ENCODE measurements around the gene PGPEP1. TPM values are rescaled to one million over a fixed set of nuclear protein-coding genes. Genes with fewer than 3 reads are reported as not detected.
A peak's percentile ranks its signal among the peaks of the same experiment; 100 is the strongest.

Gene PGPEP1
- total RNA-seq = 10 to 100 TPM; 30.1 to 34.5 TPM

DNA sequence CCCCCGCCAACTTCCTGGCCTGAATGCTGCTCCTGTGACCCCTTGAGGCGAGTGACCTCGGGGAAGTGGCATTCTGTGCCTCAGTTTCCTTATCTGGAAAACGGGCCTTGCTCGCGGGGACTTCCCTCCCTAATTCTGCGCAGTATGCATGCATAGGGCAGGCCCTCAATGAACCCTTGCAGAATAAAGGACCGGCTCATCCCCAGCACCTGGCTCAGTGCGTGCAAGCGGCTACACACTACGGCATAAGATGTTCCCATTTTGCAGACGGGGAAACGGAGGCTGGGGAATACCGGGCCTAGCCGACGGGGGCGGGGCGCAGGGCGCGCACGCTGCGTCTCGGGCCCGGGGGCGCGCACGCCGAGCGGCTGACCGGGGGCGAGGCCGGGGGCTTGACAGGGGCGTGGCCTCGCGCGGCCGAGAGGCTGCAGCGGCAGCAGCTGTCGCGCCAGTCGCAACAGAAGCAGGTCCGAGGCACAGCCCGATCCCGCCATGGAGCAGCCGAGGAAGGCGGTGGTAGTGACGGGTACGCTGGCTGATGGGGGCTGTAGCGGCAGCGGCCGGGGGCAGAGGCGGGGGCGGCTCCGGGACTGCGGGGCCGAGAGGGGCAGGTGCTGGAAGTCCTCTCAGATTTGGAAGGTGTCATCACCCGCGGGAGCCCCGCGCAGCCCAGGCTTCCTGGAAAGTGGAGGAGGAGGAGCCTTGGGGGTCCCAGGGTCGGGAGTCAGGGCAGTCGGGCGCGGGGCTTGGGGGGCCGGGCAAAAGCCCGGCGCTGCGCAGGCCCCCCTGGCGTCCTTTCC lies at the start of gene PGPEP1:
Gene PGPEP1, plus strand, starts transcription at position 409 of the 800 bp plus-strand sequence. Its CDS starts 84 bp downstream, at position 493.
- Mint-ChIP-seq H3K4me1 (ENCODE audit: low read depth) (peaks cover 21% of the 10 kb centered on the region), H3K27me3 (ENCODE audit: low read depth) (peaks cover 4% of the 10 kb centered on the region), H3K27ac (peak within 1 kb of the TSS; percentile 81), H3K4me3 (peak within 1 kb of the TSS; percentile 77), H3K36me3 (ENCODE audit: low read depth) (peaks cover 14% of the 10 kb centered on the region), H3K9me3 (ENCODE audit: insufficient read depth) (no peaks in the 10 kb centered on the region)
- CTCF ChIA-PET = interaction anchor here (0.6 to 5.3 kb wide), 8 partner anchors 11 to 500 kb away, joined by 3 to 63 read pairs (median 6); partner anchors contain the start of genes IQCN and JUND
- ATAC-seq = peak; percentile 63
- DNase-seq = peak; percentile 55
- POLR2A ChIA-PET = interaction anchor here (0.7 to 1.9 kb wide), 5 partner anchors 12 to 492 kb away, joined by 3 to 6 read pairs (median 3); no protein-coding TSS in a partner anchor

DNA sequence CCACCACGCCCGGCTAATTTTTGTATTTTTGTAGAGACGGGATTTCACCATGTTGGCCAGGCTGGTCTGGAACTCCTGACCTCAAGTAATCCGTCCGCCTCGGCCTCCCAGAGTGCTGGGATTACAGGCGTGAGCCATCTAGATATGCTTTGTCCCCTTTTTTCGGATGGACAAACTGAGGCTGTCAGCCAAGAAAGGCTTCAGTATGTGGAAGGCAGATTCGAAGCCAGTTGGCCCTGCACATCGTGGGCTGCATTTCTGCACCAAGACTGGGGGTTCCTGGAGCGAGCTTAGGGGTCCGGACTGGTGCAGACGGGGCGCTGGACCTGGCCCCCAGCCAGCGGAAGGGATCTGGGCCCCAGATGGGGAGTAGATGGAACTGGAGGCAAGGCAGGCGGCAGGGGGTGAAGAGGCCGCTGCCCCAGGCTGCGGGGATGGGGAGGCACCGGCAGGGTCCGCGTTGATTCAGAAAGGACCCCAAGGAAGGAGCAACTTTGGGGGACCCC lies 49.3 kb upstream of the PGPEP1 start:
- ChIA-PET CTCF (interaction anchor here (1.0 to 6.6 kb wide), 4 partner anchors 11 to 37 kb away, joined by 3 to 159 read pairs (median 42); partner anchors contain the start of genes JUND and LSM4), POLR2A (interaction anchor here (1.0 to 6.9 kb wide), 4 partner anchors 11 to 30 kb away, joined by 4 to 520 read pairs (median 110); partner anchors contain the start of genes JUND and LSM4)
- ATAC-seq (peak; percentile 1), DNase-seq (peak; percentile 60)
- Mint-ChIP-seq H3K36me3 (ENCODE audit: low read depth) (peaks cover 18% of the 10 kb centered on the region), H3K9me3 (ENCODE audit: insufficient read depth) (no peaks in the 10 kb centered on the region), H3K27me3 (ENCODE audit: low read depth) (no peaks in the 10 kb centered on the region), H3K27ac (peak overlapping the region; percentile 93), H3K4me1 (ENCODE audit: low read depth) (peaks cover 73% of the 10 kb centered on the region), H3K4me3 (peak overlapping the region; percentile 89)

GRCh38 chr19:18291590-18292461 lies 48.6 kb upstream of the PGPEP1 start:
- Mint-ChIP-seq H3K4me1 (ENCODE audit: low read depth) (peaks cover 72% of the 10 kb centered on the region), H3K9me3 (ENCODE audit: insufficient read depth) (no peaks in the 10 kb centered on the region), H3K4me3 (peak overlapping the region; percentile 89), H3K36me3 (ENCODE audit: low read depth) (peaks cover 23% of the 10 kb centered on the region), H3K27me3 (ENCODE audit: low read depth) (no peaks in the 10 kb centered on the region), H3K27ac (peak overlapping the region; percentile 93)
- ATAC-seq (peak; percentile 41), DNase-seq (peak; percentile 93)
- ChIA-PET CTCF (interaction anchor here (0.6 to 6.6 kb wide), 5 partner anchors 12 to 30 kb away, joined by 3 to 159 read pairs (median 32); partner anchors contain the start of genes JUND and LSM4), POLR2A (interaction anchor here (0.9 to 6.9 kb wide), 11 partner anchors 11 to 125 kb away, joined by 3 to 520 read pairs (median 7); partner anchors contain the start of genes IQCN, JUND and LSM4)

DNA sequence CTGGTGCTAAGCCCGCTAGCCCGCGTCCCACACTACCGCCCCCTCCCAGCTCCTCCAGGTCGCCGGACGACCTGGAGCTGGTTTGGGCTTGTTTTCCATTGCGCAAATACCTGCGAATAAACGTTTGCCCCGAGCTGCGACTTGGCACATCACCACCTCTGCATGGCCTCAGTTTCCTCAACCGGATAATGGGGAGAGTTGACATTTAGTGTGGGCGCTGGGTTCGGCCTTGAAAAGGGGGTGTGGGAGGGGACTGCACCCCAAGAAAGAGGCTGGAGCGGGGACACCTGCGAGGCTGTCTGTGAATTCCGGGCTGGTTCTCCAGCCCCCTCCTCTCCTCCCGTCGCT lies 48.0 kb upstream of the PGPEP1 start:
- Mint-ChIP-seq H3K27ac (peak overlapping the region; percentile 93), H3K4me1 (ENCODE audit: low read depth) (peaks cover 70% of the 10 kb centered on the region), H3K27me3 (ENCODE audit: low read depth) (no peaks in the 10 kb centered on the region), H3K36me3 (ENCODE audit: low read depth) (peaks cover 27% of the 10 kb centered on the region), H3K4me3 (peak overlapping the region; percentile 89), H3K9me3 (ENCODE audit: insufficient read depth) (no peaks in the 10 kb centered on the region)
- DNase-seq = peak; percentile 59
- ChIA-PET CTCF (interaction anchor here (1.0 to 6.6 kb wide), 8 partner anchors 7 to 36 kb away, joined by 3 to 159 read pairs (median 6); partner anchors contain the start of genes JUND and LSM4), POLR2A (interaction anchor here (0.9 to 6.9 kb wide), 11 partner anchors 11 to 124 kb away, joined by 3 to 520 read pairs (median 7); partner anchors contain the start of genes IQCN, JUND and LSM4)
- no peak for ATAC-seq

GRCh38 chr19:18292810-18293641 lies 47.4 kb upstream of the PGPEP1 start:
- Mint-ChIP-seq H3K4me3 (peak overlapping the region; percentile 89), H3K27ac (peak overlapping the region; percentile 93), H3K36me3 (ENCODE audit: low read depth) (peaks cover 30% of the 10 kb centered on the region), H3K4me1 (ENCODE audit: low read depth) (peaks cover 69% of the 10 kb centered on the region), H3K9me3 (ENCODE audit: insufficient read depth) (no peaks in the 10 kb centered on the region), H3K27me3 (ENCODE audit: low read depth) (no peaks in the 10 kb centered on the region)
- ChIA-PET POLR2A (interaction anchor here (0.7 to 6.9 kb wide), 12 partner anchors 10 to 171 kb away, joined by 3 to 520 read pairs (median 6); partner anchors contain the start of genes IQCN, JUND and LSM4), CTCF (interaction anchor here (1.0 to 6.6 kb wide), 10 partner anchors 8 to 36 kb away, joined by 3 to 159 read pairs (median 4); partner anchors contain the start of genes JUND and LSM4)
- peak; percentile 74 for DNase-seq
- ATAC-seq = peak; percentile 1

DNA sequence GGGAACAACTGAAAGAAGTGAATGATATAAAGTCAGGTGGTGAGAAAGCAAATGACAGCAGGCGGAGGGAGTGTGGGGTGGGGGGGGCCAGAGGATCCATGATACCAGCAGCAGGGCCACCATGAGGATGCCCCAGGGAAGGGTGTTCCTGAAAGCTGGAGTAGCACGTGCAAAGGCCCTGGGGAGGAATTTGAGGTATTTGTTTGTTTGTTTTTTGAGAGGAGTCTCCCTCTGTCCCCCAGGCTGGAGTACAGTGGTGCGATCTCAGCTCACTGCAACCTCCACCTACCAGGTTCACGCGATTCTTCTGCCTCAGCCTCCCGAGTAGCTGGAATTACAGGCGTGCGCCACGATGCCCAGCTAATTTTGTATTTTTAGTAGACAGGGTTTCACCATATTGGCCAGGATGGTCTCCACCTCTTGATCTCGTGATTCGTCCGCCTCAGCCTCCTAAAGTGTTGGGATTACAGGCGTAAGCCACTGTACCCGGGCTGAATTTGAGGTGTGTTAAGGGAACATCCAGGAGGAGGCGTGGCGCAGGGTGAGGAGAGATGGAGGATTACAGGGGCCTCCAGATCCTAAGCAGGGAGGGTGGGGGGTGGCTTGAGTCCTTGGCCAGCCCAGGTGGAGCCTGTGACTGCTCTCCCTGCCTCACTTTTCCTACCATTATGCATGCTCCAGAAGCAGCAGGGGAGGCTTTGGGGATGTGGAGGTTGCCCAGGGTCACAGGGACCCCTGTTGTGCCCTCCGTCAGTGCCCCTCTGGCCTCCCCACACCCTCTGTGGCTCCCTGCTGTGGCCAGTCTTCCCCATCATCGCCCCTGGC lies 46.5 kb upstream of the PGPEP1 start:
- ATAC-seq (no peak), DNase-seq (no peak)
- no peaks in the 10 kb centered on the region for H3K9me3 Mint-ChIP-seq (ENCODE audit: insufficient read depth)
- POLR2A ChIA-PET = interaction anchor here (0.7 to 6.9 kb wide), 6 partner anchors 10 to 172 kb away, joined by 3 to 520 read pairs (median 37); partner anchors contain the start of genes JUND and LSM4
- H3K27me3 Mint-ChIP-seq (ENCODE audit: low read depth) = no peaks in the 10 kb centered on the region
- peaks cover 67% of the 10 kb centered on the region for H3K4me1 Mint-ChIP-seq (ENCODE audit: low read depth)
- CTCF ChIA-PET = interaction anchor here (1.1 to 6.6 kb wide), 8 partner anchors 9 to 35 kb away, joined by 3 to 159 read pairs (median 6); partner anchors contain the start of genes JUND and LSM4
- H3K4me3 Mint-ChIP-seq = peak overlapping the region; percentile 89
- H3K27ac Mint-ChIP-seq = peak overlapping the region; percentile 93
- peaks cover 30% of the 10 kb centered on the region for H3K36me3 Mint-ChIP-seq (ENCODE audit: low read depth)

- peak; percentile 54 for ATAC-seq
Observed at GRCh38 chr19:18294467-18294864, 45.9 kb upstream of the PGPEP1 start.

GRCh38 chr19:18295034-18295451 lies 45.4 kb upstream of the PGPEP1 start:
- CTCF ChIA-PET = no interaction called here

More at GRCh38 chr19:18294467-18294864, 45.9 kb upstream of the PGPEP1 start:
- peaks cover 66% of the 10 kb centered on the region for H3K4me1 Mint-ChIP-seq (ENCODE audit: low read depth)
- ChIA-PET CTCF (interaction anchor here (6.6 kb wide), 1 partner anchor 15 kb away, joined by 159 read pairs; the partner anchor contains the start of gene JUND), POLR2A (interaction anchor here (6.6 to 6.9 kb wide), 2 partner anchors 9 to 14 kb away, joined by 157 to 520 read pairs; partner anchors contain the start of gene JUND)
- peak overlapping the region; percentile 93 for H3K27ac Mint-ChIP-seq
- peak overlapping the region; percentile 89 for H3K4me3 Mint-ChIP-seq
- no peaks in the 10 kb centered on the region for H3K9me3 Mint-ChIP-seq (ENCODE audit: insufficient read depth)
- no peaks in the 10 kb centered on the region for H3K27me3 Mint-ChIP-seq (ENCODE audit: low read depth)
- peak; percentile 96 for DNase-seq
- peaks cover 30% of the 10 kb centered on the region for H3K36me3 Mint-ChIP-seq (ENCODE audit: low read depth)

DNA sequence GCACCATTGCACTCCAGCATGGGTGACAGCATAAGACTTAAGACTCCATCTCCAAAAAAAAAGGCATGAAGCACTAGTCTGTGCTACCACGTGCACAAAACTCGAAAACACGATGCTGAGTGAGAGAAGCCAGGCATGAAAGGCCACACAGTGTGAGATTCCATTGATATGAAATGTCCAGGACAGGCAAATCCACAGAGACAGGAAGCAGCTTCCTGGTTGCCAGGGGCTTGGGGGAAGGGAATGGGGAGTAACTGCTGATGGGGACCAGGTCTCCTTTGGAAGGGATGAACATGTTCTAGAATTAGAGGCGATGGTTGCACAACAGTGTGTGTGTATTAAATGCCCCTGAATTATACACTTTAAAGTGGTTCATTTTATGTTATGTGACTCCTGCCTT lies 43.1 kb upstream of the PGPEP1 start:
- H3K4me1 Mint-ChIP-seq (ENCODE audit: low read depth) = peaks cover 54% of the 10 kb centered on the region
- peak overlapping the region; percentile 65 for H3K27ac Mint-ChIP-seq
- no peaks in the 10 kb centered on the region for H3K27me3 Mint-ChIP-seq (ENCODE audit: low read depth)
- H3K9me3 Mint-ChIP-seq (ENCODE audit: insufficient read depth) = no peaks in the 10 kb centered on the region
- ChIA-PET CTCF (interaction anchor here (1.9 to 2.7 kb wide), 2 partner anchors 16 to 18 kb away, joined by 6 to 17 read pairs; partner anchors contain the start of gene JUND), POLR2A (interaction anchor here (1.0 to 10.5 kb wide), 2 partner anchors 18 to 25 kb away, joined by 6 to 513 read pairs; partner anchors contain the start of genes JUND and LSM4)
- DNase-seq (no peak), ATAC-seq (no peak)
- no peak overlapping the region for H3K4me3 Mint-ChIP-seq
- H3K36me3 Mint-ChIP-seq (ENCODE audit: low read depth) = peaks cover 27% of the 10 kb centered on the region

More at GRCh38 chr19:18295034-18295451, 45.4 kb upstream of the PGPEP1 start:
- POLR2A ChIA-PET = interaction anchor here (6.6 to 6.9 kb wide), 2 partner anchors 8 to 15 kb away, joined by 157 to 520 read pairs; partner anchors contain the start of gene JUND
- no peaks in the 10 kb centered on the region for H3K27me3 Mint-ChIP-seq (ENCODE audit: low read depth)
- peak overlapping the region; percentile 93 for H3K27ac Mint-ChIP-seq
- H3K4me1 Mint-ChIP-seq (ENCODE audit: low read depth) = peaks cover 60% of the 10 kb centered on the region
- H3K4me3 Mint-ChIP-seq = no peak overlapping the region
- DNase-seq = no peak
- H3K36me3 Mint-ChIP-seq (ENCODE audit: low read depth) = peaks cover 29% of the 10 kb centered on the region
- no peak for ATAC-seq
- H3K9me3 Mint-ChIP-seq (ENCODE audit: insufficient read depth) = no peaks in the 10 kb centered on the region

Data from activated CD8-positive, alpha-beta T cell treated with anti-CD3 and anti-CD28 coated beads, Interleukin-2, amount 10 ng/mL, durations not matched to agents 7 days and 5 days (primary cell).